B cell (primary cell): ENCODE data around the gene CR1L. TPM values are rescaled to one million over a fixed set of nuclear protein-coding genes. Genes with fewer than 3 reads are reported as not detected.
"Not testable (repeated sequence)": the region's sequence is repeated elsewhere in the genome, so short reads cannot be mapped to it uniquely, and the experiment has no call there.

ENCODE experiments used
- ATAC-seq: fragments of 200-7000 bp; cut with Tn5 transposase; one replicate; pipeline ENCODE4 v1.10.0; 2021; ENCODE audit warnings: low read depth, mild to moderate bottlenecking, moderate number of reproducible peaks, moderate library complexity
- CTCF ChIA-PET: fragments of 350-600 bp; sonication (Branson Sonifier 250); formaldehyde crosslinking; loops from one replicate; lab custom pipeline; 2021; ENCODE audit warnings: antibody characterized with exemption, inconsistent platforms; lab: Charles Lee
- POLR2A ChIA-PET: fragments of 350-600 bp; sonication (Branson Sonifier 250); formaldehyde crosslinking; loops from one replicate; lab custom pipeline; 2021; ENCODE audit warnings: antibody characterized with exemption; lab: Charles Lee
- DNase-seq: peaks from one replicate; pipeline ENCODE4 v3.0.0; 2013
- H2AFZ ChIP-seq: 2 replicates; pipeline ENCODE4 v1.6.1; 2012; ENCODE audit warnings: mild to moderate bottlenecking, low read depth, low read length; ENCODE audit not compliant: insufficient read depth, poor library complexity, severe bottlenecking
- H3K27ac ChIP-seq, 2 donors: 1 replicate in 1 of 2; 2 replicates in 1 of 2; pipeline ENCODE4 v1.5.1; 2012 to 2013; ENCODE audit warnings: low read length in 2 of 2, mild to moderate bottlenecking in 2 of 2, moderate library complexity in 1 of 2
- H3K27me3 ChIP-seq, 4 experiments: fragments of 200-600 bp in 1 of 4; sonication (generic) in 1 of 4; replicated peaks in 1 of 4; 1 replicate in 2 of 4; 2 replicates in 2 of 4; pipeline versions ENCODE4 v1.6.1 to v1.7.0; 2013 to 2016; ENCODE audit warnings: low read length in 3 of 4, mild to moderate bottlenecking in 2 of 4, mixed read lengths in 1 of 4, moderate library complexity in 1 of 4; ENCODE audit not compliant: insufficient read depth in 4 of 4, control insufficient read depth in 3 of 4; ENCODE audit errors: control extremely low read depth in 1 of 4
- H3K36me3 ChIP-seq, 2 experiments: replicated peaks in 1 of 2; 1 replicate in 1 of 2; 2 replicates in 1 of 2; pipeline versions ENCODE4 v1.6.1 to v1.7.1; 2013; ENCODE audit warnings: low read length in 1 of 2; ENCODE audit not compliant: insufficient read depth in 2 of 2, control insufficient read depth in 1 of 2; ENCODE audit errors: control extremely low read depth in 1 of 2, extremely low read depth in 1 of 2
- H3K4me1 ChIP-seq, 2 donors: fragments of 200-600 bp in 1 of 2; sonication (generic) in 1 of 2; 1 replicate in 1 of 2; 2 replicates in 1 of 2; pipeline versions ENCODE4 v1.5.1 to v1.6.1; 2013 to 2017; ENCODE audit warnings: low read length in 2 of 2; ENCODE audit not compliant: control insufficient read depth in 2 of 2, insufficient read depth in 2 of 2
- H3K4me2 ChIP-seq: replicated peaks from 2 replicates; pipeline ENCODE3; 2012; ENCODE audit warnings: mild to moderate bottlenecking, low read depth, low read length; ENCODE audit not compliant: poor library complexity, severe bottlenecking
- H3K4me3 ChIP-seq, 5 experiments: fragments of 200-600 bp in 1 of 5; sonication (generic) in 1 of 5; 1 replicate in 3 of 5; 2 replicates in 2 of 5; pipeline versions ENCODE4 v1.5.1 to v1.7.0; 2011 to 2016; ENCODE audit warnings: low read length in 4 of 5, mild to moderate bottlenecking in 4 of 5, low read depth in 2 of 5, control low read depth in 1 of 5, moderate library complexity in 1 of 5; ENCODE audit not compliant: insufficient read depth in 1 of 5; ENCODE audit errors: control extremely low read depth in 1 of 5, extremely low read depth in 1 of 5
- H3K79me2 ChIP-seq: fragments of 200-600 bp; sonication (generic); one replicate; pipeline ENCODE4 v1.6.0; 2016; ENCODE audit warnings: low read length; ENCODE audit not compliant: control insufficient read depth, insufficient read depth
- H3K9ac ChIP-seq: fragments of 200-600 bp; sonication (generic); 2 replicates; pipeline ENCODE4 v1.6.1; 2017; ENCODE audit warnings: mild to moderate bottlenecking, low read length, moderate library complexity
- H3K9me3 ChIP-seq, 3 donors: one replicate each; pipeline versions ENCODE4 v1.6.1 to v1.7.1; 2013; ENCODE audit warnings: low read length in 2 of 3; ENCODE audit not compliant: control insufficient read depth in 2 of 3, insufficient read depth in 1 of 3; ENCODE audit errors: control extremely low read depth in 1 of 3
- H4K20me1 ChIP-seq: 2 replicates; pipeline ENCODE4 v1.6.0; 2012; ENCODE audit warnings: mild to moderate bottlenecking, low read length; ENCODE audit not compliant: insufficient read depth, control insufficient read depth, poor library complexity, severe bottlenecking
- H3K27ac Mint-ChIP-seq: one replicate; pipeline ENCODE4 v1.8.0; 2021; ENCODE audit warnings: mixed read lengths
- H3K27me3 Mint-ChIP-seq: one replicate; pipeline ENCODE4 v1.8.0; 2021; ENCODE audit warnings: mixed read lengths
- H3K4me1 Mint-ChIP-seq: one replicate; pipeline ENCODE4 v1.8.0; 2021; ENCODE audit warnings: mixed read lengths
- H3K4me3 Mint-ChIP-seq: one replicate; pipeline ENCODE4 v1.8.0; 2021; ENCODE audit warnings: mixed read lengths
- H3K9me3 Mint-ChIP-seq: one replicate; pipeline ENCODE4 v1.8.0; 2022; ENCODE audit warnings: mixed read lengths; ENCODE audit not compliant: insufficient read depth
- EZH2 ChIP-seq: IDR thresholded peaks from 2 replicates; pipeline ENCODE4 v1.6.1; 2012; ENCODE audit warnings: borderline replicate concordance, low read depth, mild to moderate bottlenecking, moderate library complexity, low read length; ENCODE audit not compliant: insufficient read depth, poor library complexity, severe bottlenecking
- WGBS: methylation state at CpG from one replicate; pipeline ENCODE4 v1.1.5; 2013; ENCODE audit warnings: missing lambda C conversion rate; ENCODE audit not compliant: insufficient coverage; 5-methylcytosine and 5-hydroxymethylcytosine counted together
- intact Hi-C: fragments of 100-400 bp; cut with micrococcal nuclease; formaldehyde crosslinking; loops from one replicate; pipeline ENCODE4 v1.10.0; 2022
- polyA plus RNA-seq: library from polyadenylated mRNA; depleted of rRNA; stranded (reverse); fragments of >200 nt; gene quantifications from 2 replicates; pipeline ENCODE4 v1.2.3, GENCODE V29; 2012
- total RNA-seq, 2 donors: library from RNA; stranded (reverse); fragments of 120-200 nt in 1 of 2; gene quantifications; 1 replicate in 1 of 2; 2 replicates in 1 of 2; pipeline versions ENCODE4 v1.2.3 to v1.2.4, GENCODE V29; 2013 to 2022
- TF ChIP-seq, protein P1 (sequence below): fragments of 200-600 bp; IDR thresholded peaks from one replicate; pipeline ENCODE4 v1.8.0; 2022; ENCODE audit warnings: antibody characterized with exemption, mild to moderate bottlenecking

Gene CR1L
- total and polyA plus RNA-seq, 2 donors (not counting 1 experiment from before 2014, with no cell fraction given) = 0.07 to 0.59 TPM

DNA sequence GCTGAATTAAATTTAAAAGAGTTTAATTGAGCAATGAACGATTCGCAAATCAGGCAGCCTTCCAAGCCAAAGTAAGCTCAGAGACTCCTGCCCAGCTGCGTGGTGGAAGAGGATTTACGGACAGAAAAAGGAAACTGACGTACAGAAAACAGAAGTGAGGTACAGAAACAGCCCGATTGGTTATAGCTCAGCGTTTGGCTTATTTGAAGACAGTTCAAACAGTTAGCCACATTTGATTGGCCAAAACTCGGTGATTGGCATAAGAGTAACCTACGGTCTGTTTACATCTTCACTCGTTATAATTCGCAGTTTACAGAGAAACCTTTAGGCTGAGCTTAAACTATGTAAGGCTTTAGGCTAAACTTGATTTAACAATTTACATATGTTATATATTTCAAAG is 46.9 kb downstream of the CR1L start:
- TF ChIP-seq, protein P1, sequence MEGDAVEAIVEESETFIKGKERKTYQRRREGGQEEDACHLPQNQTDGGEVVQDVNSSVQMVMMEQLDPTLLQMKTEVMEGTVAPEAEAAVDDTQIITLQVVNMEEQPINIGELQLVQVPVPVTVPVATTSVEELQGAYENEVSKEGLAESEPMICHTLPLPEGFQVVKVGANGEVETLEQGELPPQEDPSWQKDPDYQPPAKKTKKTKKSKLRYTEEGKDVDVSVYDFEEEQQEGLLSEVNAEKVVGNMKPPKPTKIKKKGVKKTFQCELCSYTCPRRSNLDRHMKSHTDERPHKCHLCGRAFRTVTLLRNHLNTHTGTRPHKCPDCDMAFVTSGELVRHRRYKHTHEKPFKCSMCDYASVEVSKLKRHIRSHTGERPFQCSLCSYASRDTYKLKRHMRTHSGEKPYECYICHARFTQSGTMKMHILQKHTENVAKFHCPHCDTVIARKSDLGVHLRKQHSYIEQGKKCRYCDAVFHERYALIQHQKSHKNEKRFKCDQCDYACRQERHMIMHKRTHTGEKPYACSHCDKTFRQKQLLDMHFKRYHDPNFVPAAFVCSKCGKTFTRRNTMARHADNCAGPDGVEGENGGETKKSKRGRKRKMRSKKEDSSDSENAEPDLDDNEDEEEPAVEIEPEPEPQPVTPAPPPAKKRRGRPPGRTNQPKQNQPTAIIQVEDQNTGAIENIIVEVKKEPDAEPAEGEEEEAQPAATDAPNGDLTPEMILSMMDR = no peak
- TF ChIP-seq EZH2 = no peak
- Mint-ChIP-seq H3K4me1 (no peaks in the 10 kb centered on the region), H3K9me3 (no peaks in the 10 kb centered on the region), H3K27ac (no peak overlapping the region), H3K27me3 (peaks cover 9% of the 10 kb centered on the region), H3K4me3 (no peak overlapping the region)
- no peak overlapping the region for H2AFZ ChIP-seq
- H3K4me1 ChIP-seq = no peaks in the 10 kb centered on the region
- H3K27ac ChIP-seq = no peak overlapping the region
- H3K4me2 ChIP-seq = no peak overlapping the region
- H3K9me3 ChIP-seq = no peaks in the 10 kb centered on the region
- ATAC-seq = no peak
- H3K9ac ChIP-seq = no peak overlapping the region
- no peaks in the 10 kb centered on the region for H3K36me3 ChIP-seq
- H4K20me1 ChIP-seq = no peaks in the 10 kb centered on the region
- WGBS = 92% methylated on average over 8 of the region's 11 CpGs
- intact Hi-C loops = no loop called here
- ChIA-PET CTCF (interaction anchor here (0.8 kb wide), 1 partner anchor 330 kb away, joined by 3 read pairs; no protein-coding TSS in a partner anchor), POLR2A (no interaction called here)
- peaks cover 0 to 6% (median 0%) of the 10 kb centered on the region in 4 experiments for H3K27me3 ChIP-seq
- no peak for DNase-seq
- no peaks in the 10 kb centered on the region for H3K79me2 ChIP-seq
- no peak overlapping the region for H3K4me3 ChIP-seq

DNA sequence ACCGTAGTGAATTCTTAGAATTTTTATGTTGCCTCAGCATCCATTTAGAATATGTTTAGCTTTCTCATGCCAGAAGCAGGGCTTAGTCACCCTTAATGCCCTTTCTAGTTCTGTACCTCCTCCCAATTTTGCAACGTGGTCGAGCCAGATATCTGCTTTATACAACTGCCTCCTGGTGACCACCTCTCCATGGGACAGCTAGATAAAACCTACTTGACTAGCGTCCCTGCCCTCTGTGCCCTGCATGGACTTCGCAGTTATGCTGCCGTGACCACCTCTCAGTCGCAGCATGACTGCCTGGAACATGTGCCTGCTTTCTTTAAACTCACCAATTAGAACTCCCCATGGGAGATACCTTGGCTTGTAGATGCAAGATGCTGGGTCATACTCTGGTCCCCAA is 47.4 kb downstream of the CR1L start:
- H3K27ac Mint-ChIP-seq, DNase-seq, POLR2A ChIA-PET, H3K9me3 ChIP-seq, H2AFZ ChIP-seq, H3K79me2 ChIP-seq, H3K9me3 Mint-ChIP-seq, H3K36me3 ChIP-seq, H3K4me3 Mint-ChIP-seq, H3K4me3 ChIP-seq, intact Hi-C loops, H3K27me3 Mint-ChIP-seq, H3K9ac ChIP-seq, CTCF ChIA-PET, H3K27me3 ChIP-seq, H3K4me1 Mint-ChIP-seq, H4K20me1 ChIP-seq, H3K27ac ChIP-seq, H3K4me1 ChIP-seq, ATAC-seq, H3K4me2 ChIP-seq: not testable (repeated sequence)
- 91% methylated on average over 6 of the region's 7 CpGs for WGBS
